Activated naive CD8-positive, alpha-beta T cell treated with anti-CD3 and anti-CD28 coated beads for 36 hours (primary cell): ENCODE measurements around the gene PGLYRP3. TPM values are rescaled to one million over a fixed set of nuclear protein-coding genes. Genes with fewer than 3 reads are reported as not detected.
A peak's percentile ranks its signal among the peaks of the same experiment; 100 is the strongest.

Source experiments
- DNase-seq: peaks from one replicate; pipeline ENCODE4 v3.0.0; 2021
- H3K27ac Mint-ChIP-seq: one replicate; pipeline ENCODE4 v1.8.0; 2022; ENCODE audit warnings: mild to moderate bottlenecking, moderate library complexity, mixed read lengths
- H3K27me3 Mint-ChIP-seq: one replicate; pipeline ENCODE4 v1.8.0; 2022; ENCODE audit warnings: mild to moderate bottlenecking, mixed read lengths
- H3K36me3 Mint-ChIP-seq: one replicate; pipeline ENCODE4 v1.8.0; 2021; ENCODE audit warnings: mild to moderate bottlenecking, mixed read lengths
- H3K4me1 Mint-ChIP-seq: one replicate; pipeline ENCODE4 v1.8.0; 2021; ENCODE audit warnings: mixed read lengths
- H3K4me3 Mint-ChIP-seq: one replicate; pipeline ENCODE4 v1.8.0; 2022; ENCODE audit warnings: mild to moderate bottlenecking, moderate library complexity, mixed read lengths
- H3K9me3 Mint-ChIP-seq: one replicate; pipeline ENCODE4 v1.8.0; 2022; ENCODE audit warnings: mixed read lengths
- total RNA-seq, 2 experiments: library from RNA; stranded (reverse); gene quantifications; one replicate each; pipeline ENCODE4 v1.2.3, GENCODE V29; 2021

The PGLYRP3 gene
- total RNA-seq, 2 experiments from 2014 or later: not detected

DNA sequence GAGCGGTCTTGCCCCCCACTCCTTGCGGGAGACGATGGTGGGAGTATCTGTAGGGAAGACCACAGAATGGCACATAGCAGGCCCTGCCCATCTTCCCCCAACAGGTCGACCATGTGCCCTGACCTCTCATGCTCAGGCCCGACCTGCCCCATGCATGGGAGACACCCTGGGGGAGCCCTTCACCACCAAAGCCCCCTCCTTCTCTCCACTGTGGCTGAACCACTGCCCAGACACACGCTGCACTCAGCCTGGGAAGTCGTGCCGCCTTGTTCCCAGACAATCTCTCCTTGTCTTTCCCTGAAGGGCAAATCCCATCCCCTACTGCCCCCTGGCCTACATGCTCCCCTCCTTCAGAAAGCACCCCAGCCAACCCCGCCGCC is 5.5 kb downstream of the PGLYRP3 start:
- Mint-ChIP-seq H3K36me3 (no peaks in the 10 kb centered on the region), H3K4me3 (no peak overlapping the region), H3K27me3 (no peaks in the 10 kb centered on the region), H3K27ac (no peak overlapping the region), H3K4me1 (no peaks in the 10 kb centered on the region), H3K9me3 (no peaks in the 10 kb centered on the region)
- no peak for DNase-seq

DNA sequence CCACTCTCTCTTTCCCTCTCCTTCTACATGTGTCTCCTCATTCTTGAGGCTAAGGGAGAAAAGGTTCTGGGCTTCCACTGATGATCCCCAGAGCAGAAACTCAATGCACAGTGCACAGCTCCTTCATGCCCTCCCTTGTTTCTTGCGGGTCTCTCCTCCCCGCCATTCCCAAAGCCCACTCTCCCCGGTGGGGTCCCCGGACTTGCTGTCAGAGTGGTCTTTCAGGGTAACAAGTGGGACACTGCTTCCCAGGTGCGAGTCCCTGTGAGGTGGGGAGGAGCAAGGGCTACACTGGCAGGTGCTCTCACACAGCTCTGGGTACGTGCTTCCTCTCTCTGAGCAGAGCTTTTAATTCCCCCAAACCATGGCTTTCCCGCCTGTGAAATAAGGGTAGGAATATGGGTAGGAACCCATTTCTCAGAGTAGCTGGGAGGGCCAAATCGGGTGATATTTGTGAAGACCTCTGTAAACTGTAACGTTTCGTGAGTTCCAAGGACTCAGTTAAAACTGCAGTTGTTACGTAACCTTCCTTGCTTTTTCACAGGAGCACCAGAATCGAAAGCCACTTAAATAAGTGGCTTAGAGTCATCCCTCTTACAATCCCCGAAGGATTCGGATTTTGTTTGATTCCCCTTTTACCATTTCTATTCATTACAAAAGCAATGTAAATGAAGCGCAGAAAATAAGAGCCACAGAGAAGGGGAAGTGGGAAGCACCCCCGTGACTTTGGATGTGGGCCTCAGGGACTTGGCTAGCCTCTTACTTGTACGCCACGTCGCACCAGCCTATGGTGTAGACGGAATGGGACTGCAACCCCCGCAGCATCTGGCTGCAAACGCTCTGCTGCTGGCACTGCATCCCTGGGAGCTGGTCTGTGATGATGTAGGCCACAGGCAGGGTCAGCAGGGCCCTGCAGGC is 6.2 kb downstream of the PGLYRP3 start:
- H3K4me1 Mint-ChIP-seq: no peaks in the 10 kb centered on the region
- H3K36me3 Mint-ChIP-seq: no peaks in the 10 kb centered on the region
- no peaks in the 10 kb centered on the region for H3K27me3 Mint-ChIP-seq
- no peak overlapping the region for H3K4me3 Mint-ChIP-seq
- no peaks in the 10 kb centered on the region for H3K9me3 Mint-ChIP-seq
- no peak for DNase-seq
- H3K27ac Mint-ChIP-seq: no peak overlapping the region

DNA sequence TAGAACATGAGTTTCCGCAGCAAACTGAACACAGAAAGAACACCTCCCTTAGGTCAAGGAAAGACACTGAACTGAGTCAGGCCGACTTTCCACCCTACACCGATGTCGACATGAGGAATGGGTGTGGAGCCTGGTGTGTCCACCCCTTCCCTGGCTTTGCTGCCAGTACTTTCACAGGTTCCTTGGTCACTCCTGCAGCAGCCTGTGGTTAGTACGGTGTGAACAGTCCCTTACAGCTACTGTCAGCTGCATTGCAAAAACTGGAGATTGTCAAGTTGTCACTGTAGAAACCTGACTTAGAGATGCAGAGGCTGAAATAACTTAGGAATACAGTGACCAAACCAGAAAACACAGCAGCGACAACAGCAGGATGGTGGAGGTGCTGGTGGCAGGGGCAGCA is 7.1 kb downstream of the PGLYRP3 start:
- H3K36me3 Mint-ChIP-seq: no peaks in the 10 kb centered on the region
- H3K9me3 Mint-ChIP-seq: no peaks in the 10 kb centered on the region
- no peak for DNase-seq
- no peaks in the 10 kb centered on the region for H3K4me1 Mint-ChIP-seq
- no peaks in the 10 kb centered on the region for H3K27me3 Mint-ChIP-seq
- no peak overlapping the region for H3K27ac Mint-ChIP-seq
- no peak overlapping the region for H3K4me3 Mint-ChIP-seq

DNA sequence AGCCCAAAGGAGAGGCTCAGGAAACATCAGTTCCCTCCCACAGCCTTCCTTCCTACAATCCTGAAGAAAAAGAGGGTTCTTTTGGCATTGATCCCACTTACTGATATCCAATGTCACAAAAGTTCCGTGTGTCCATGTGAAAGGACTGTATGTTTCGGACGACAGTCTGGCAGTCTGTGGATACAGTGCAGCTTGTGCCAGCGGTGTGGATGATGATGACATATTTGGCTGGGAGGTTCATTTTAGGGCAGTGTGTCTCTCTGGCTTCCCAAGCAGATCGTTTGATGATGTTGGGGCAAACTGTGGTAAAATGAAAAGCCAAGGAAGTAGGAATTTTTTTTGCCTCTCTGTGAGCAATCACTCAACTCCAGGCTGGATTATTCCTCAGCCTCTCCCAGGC is 10.4 kb downstream of the PGLYRP3 start:
- no peaks in the 10 kb centered on the region for H3K36me3 Mint-ChIP-seq
- H3K4me1 Mint-ChIP-seq: no peaks in the 10 kb centered on the region
- no peaks in the 10 kb centered on the region for H3K27me3 Mint-ChIP-seq
- no peak overlapping the region for H3K4me3 Mint-ChIP-seq
- H3K27ac Mint-ChIP-seq: no peak overlapping the region
- no peaks in the 10 kb centered on the region for H3K9me3 Mint-ChIP-seq
- no peak for DNase-seq

DNA sequence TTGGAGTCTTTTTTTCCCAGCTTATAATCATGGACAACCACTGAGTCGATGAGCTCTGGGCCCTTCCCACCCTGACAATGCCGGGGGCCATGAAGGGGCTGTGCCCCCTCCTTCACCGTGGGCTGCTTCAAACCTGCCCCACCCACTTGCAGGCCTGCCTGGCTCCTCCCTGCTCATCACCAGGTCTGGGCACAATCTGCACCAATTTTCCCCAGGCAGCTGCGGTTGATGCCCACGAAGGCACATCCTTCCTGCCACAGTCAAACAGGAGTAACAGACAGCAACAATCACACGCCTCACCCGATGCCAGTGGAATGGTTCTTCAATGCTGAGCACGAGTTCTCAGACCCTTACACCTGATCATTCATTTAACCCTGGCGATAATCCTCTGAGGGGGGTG is 18.9 kb downstream of the PGLYRP3 start:
- Mint-ChIP-seq H3K27ac (no peak overlapping the region), H3K9me3 (no peaks in the 10 kb centered on the region), H3K4me3 (no peak overlapping the region), H3K27me3 (peaks cover 9% of the 10 kb centered on the region), H3K4me1 (peaks cover 11% of the 10 kb centered on the region), H3K36me3 (no peaks in the 10 kb centered on the region)
- DNase-seq: no peak

DNA sequence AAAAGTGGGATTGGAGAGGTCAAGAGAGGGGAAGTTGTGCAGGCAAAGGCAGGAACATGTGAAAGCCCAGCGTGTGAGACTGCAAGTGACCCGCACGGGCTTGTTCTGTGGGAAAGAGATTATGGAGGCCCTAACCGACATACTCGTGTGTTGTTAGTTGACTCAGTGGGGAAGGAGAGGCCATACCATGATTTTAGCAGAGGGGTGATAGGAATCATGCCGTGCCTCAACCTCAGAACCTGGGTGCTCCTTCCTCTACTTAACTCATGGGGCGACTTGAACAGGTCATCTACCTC is 19.3 kb downstream of the PGLYRP3 start:
- Mint-ChIP-seq H3K27ac (no peak overlapping the region), H3K4me3 (no peak overlapping the region), H3K36me3 (no peaks in the 10 kb centered on the region), H3K27me3 (peaks cover 9% of the 10 kb centered on the region), H3K9me3 (no peaks in the 10 kb centered on the region), H3K4me1 (peaks cover 11% of the 10 kb centered on the region)
- DNase-seq: no peak

DNA sequence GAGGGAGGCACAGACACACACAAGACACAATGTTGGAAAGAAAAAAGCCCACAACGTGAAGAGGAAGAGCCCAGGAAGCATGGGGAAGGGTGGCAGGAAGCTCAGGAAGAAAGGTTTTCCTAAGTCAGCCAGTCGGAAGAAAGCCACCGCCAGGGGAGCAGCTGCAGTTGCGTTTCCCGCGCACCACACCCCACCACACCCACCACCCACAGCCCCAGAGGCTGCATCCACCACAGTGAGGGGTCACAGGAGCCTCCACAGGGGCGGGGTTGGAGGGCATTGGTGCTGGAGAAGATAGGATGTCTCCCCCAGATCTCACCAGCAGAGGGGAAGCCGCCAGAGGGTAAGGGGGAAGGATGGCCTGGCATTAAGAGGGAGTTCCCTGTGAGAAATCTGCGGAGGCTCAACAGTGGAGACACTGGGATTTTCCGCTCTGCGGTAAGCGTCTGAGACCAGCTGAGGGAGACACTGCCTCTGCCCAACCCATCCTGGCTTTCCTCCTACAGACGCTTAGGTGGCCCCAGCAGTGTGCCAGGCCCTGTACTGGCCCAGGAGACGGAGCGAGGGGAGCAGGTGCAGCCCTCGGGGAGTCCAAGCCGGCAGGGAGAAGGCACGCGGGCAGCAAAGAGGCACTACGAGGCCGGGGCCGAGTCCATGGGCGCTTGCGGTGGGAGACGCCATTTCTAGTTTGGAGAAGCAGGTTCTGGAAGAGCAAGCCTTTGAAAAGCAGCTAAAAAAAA is 19.8 kb downstream of the PGLYRP3 start:
- H3K9me3 Mint-ChIP-seq: no peaks in the 10 kb centered on the region
- H3K4me1 Mint-ChIP-seq: peaks cover 11% of the 10 kb centered on the region

DNA sequence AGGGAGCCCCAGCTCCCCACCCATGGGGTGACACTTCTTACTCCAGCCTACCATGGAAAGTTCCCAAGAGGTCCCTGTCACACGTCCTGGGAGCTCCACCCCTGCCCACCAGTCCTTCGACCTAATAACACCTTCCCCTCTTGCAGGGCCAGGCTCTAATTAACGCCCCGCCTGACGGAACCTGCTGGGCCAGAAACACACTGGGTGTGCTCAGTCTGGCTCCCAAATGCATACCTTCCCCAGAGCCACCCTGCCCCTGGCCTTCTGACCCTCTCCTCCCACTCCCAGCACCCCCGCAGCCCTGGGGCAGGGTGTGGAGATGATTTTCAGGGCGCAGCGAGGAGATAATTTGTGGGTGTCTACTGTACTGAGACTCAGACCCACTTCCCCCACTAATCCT is 20.6 kb downstream of the PGLYRP3 start:
- no peak overlapping the region for H3K27ac Mint-ChIP-seq
- H3K4me3 Mint-ChIP-seq: no peak overlapping the region
- no peak for DNase-seq
- no peaks in the 10 kb centered on the region for H3K36me3 Mint-ChIP-seq
- peaks cover 9% of the 10 kb centered on the region for H3K27me3 Mint-ChIP-seq
- peaks cover 11% of the 10 kb centered on the region for H3K4me1 Mint-ChIP-seq
- no peaks in the 10 kb centered on the region for H3K9me3 Mint-ChIP-seq

More for the DNA sequence above, 19.8 kb downstream of the PGLYRP3 start:
- no peak overlapping the region for H3K27ac Mint-ChIP-seq
- DNase-seq: no peak
- no peak overlapping the region for H3K4me3 Mint-ChIP-seq
- no peaks in the 10 kb centered on the region for H3K36me3 Mint-ChIP-seq
- peaks cover 9% of the 10 kb centered on the region for H3K27me3 Mint-ChIP-seq

DNA sequence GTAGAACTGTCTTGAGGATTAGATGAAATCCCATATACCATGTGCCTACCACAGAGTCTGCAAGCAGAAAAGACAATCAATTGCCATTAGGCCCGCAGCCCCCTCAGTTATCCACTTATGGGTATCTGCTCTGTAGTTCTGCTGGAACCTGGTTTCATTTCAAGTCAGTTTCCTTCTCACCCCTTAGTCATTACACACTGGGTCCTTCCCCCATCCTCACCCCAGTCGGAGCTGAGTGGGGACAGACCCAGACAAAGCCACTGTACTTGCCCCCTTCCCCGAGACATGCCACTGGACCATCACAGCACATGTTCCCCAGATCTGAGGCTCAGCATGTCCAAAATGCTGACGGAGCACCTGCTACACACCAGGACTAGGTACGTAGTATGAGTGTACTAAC is 21.2 kb downstream of the PGLYRP3 start:
- H3K27me3 Mint-ChIP-seq: peaks cover 9% of the 10 kb centered on the region
- DNase-seq: no peak
- H3K27ac Mint-ChIP-seq: no peak overlapping the region

DNA sequence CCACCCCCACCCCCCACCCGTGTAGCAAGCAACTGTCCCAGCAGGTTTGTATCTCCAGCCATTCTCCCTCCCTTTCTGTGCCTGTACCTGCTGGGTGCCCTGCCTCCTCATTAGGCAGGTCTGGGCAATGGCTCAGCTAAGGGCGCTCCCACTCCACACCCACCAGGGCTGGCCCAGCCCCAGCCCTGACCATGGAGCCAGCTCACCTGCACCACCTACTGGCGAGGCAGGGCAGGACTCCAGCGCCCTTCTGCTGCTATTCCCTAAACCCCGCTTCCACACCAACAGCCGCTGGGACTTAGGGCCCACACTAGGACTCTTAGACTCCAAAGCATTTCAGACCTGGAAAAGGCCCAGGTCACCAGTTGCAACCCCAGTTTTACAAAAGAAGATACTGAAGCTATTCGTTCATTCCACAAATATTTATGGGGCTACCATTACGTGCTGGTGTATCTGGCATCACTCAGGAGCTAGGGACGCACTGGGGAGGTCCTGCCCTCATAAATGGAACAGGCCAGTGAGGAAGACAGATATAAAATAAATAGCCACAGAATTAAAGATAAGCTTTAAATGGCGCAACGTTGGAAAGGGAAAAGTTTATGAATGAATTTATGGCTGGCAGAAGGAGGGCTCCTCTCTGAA is 24.0 kb downstream of the PGLYRP3 start:
- Mint-ChIP-seq H3K4me3 (no peak overlapping the region), H3K27me3 (peaks cover 14% of the 10 kb centered on the region), H3K4me1 (peaks cover 6% of the 10 kb centered on the region), H3K9me3 (no peaks in the 10 kb centered on the region), H3K27ac (no peak overlapping the region), H3K36me3 (no peaks in the 10 kb centered on the region)
- peak; percentile 34 for DNase-seq

More for the DNA sequence above, 21.2 kb downstream of the PGLYRP3 start:
- Mint-ChIP-seq H3K4me3 (no peak overlapping the region), H3K36me3 (no peaks in the 10 kb centered on the region), H3K4me1 (peaks cover 11% of the 10 kb centered on the region), H3K9me3 (no peaks in the 10 kb centered on the region)

DNA sequence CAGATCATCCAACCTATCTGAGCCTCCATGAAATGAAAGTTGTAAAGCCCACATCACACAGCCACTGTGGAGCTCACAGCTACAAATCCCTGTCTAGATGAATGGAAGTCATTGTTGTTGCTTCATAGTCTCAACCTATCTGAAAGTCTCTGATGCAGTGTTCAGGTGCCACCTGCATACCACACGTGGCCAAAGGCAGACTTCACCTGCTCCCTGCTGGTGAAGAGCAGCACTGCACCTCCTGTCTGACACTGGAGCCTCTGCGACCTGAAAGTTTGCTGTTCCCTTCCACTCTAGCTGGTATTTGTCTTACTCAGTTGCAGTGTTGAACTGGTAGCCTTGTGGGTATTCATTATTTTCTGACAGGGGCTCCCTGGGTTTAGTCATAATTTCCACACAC is 34.9 kb downstream of the PGLYRP3 start:
- DNase-seq: peak; percentile 41
- H3K36me3 Mint-ChIP-seq: no peaks in the 10 kb centered on the region
- H3K9me3 Mint-ChIP-seq: no peaks in the 10 kb centered on the region
- no peak overlapping the region for H3K27ac Mint-ChIP-seq
- no peak overlapping the region for H3K4me3 Mint-ChIP-seq
- H3K27me3 Mint-ChIP-seq: peaks cover 33% of the 10 kb centered on the region
- no peaks in the 10 kb centered on the region for H3K4me1 Mint-ChIP-seq

DNA sequence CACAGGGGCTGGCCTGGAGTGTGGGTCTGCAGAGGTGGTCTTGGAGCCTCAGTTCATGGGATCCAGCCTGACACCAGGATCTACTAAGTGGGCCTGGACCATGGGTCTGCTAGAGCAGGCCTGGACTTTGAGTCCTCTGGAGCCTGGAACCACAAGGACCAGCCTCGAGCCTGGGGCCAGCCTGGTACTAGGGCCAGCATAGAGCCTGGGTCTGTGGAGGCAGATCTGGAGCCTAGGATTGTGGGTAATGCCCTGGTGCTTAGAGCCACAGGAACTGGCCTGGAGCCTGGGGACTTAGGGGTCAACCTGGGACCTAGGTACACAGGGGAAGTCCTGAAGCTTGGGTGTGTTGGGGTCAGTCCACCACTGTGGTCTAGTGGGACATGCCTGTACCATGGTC is 40.6 kb downstream of the PGLYRP3 start:
- DNase-seq: no peak
- no peak overlapping the region for H3K4me3 Mint-ChIP-seq
- H3K4me1 Mint-ChIP-seq: no peaks in the 10 kb centered on the region
- H3K9me3 Mint-ChIP-seq: no peaks in the 10 kb centered on the region
- no peak overlapping the region for H3K27ac Mint-ChIP-seq
- no peaks in the 10 kb centered on the region for H3K36me3 Mint-ChIP-seq
- peaks cover 54% of the 10 kb centered on the region for H3K27me3 Mint-ChIP-seq

DNA sequence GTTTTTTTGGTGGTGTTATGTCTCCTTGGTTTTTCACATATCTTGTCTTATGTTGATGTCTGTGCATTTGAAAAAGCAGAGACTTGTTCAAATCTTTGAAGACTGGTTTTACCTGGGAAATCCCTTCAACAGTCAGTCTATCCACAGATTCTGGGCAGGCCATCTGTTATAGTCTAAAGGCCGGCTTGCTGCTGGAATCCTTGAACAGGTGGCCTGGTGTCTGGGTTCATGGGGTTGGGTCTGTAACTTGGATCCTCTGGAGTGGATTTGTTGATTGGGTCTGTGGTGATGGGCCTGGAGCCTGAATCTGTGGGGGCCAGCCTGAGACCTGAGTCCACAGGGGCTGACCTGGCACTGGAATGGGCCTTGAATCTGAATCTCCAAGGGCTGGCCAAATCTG is 41.0 kb downstream of the PGLYRP3 start:
- Mint-ChIP-seq H3K36me3 (no peaks in the 10 kb centered on the region), H3K27ac (no peak overlapping the region), H3K4me1 (no peaks in the 10 kb centered on the region), H3K9me3 (no peaks in the 10 kb centered on the region), H3K4me3 (no peak overlapping the region), H3K27me3 (peaks cover 56% of the 10 kb centered on the region)
- DNase-seq: no peak

DNA sequence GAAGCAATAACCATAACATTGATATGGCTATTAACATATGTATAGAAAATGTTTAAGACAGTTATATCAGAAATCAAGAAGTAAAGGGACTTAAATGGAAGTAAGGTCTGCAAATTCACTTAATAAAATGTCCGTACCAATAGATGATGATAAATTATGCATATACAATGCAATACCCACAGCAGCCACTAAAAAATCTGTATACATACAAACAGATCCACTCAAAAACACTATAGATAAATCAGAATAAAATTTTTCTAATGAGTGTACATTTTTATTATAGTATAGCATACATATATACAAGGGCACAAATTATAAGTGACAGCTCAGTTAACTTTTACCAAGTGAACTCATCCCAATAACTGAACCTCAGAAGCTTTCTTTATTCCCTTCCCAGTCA is 47.3 kb downstream of the PGLYRP3 start:
- peaks cover 22% of the 10 kb centered on the region for H3K4me1 Mint-ChIP-seq

DNA sequence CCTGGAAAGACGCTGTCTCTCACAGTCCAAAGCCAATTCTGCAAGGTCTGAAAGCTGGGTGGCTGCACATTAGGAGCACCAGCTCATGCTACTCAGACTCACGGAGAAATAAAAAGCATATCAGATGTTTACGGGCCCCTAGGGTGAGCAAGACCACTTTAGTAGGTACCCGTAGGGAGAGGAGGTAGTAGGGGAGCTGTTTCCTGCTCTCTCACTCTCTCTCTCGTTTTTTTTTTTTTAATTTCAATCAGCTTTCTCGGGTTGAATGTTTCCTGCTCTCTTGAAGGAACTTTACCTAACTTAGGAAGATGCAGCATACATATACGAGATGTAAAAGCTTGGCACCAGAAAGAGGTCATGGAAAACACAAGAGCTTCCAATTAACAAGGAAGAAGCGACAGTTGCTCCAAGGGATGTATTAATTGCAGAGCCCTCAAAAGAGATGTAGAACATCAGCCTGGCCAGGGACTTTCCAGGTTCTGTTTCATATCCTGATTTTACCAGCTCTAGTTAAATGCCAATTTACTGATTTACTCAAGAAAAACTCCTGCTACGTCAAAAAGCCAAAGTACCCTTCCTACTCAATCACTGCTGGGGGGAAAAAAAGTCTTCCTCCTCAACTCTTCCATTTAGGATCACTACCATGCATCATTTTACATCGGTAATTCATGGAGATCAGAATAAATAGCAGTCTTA is 50.1 kb downstream of the PGLYRP3 start:
- no peaks in the 10 kb centered on the region for H3K36me3 Mint-ChIP-seq
- no peak overlapping the region for H3K27ac Mint-ChIP-seq
- H3K9me3 Mint-ChIP-seq: no peaks in the 10 kb centered on the region
- H3K27me3 Mint-ChIP-seq: peaks cover 66% of the 10 kb centered on the region
- H3K4me1 Mint-ChIP-seq: peaks cover 25% of the 10 kb centered on the region
- DNase-seq: no peak
- H3K4me3 Mint-ChIP-seq: peak overlapping the region; percentile 57

More for the DNA sequence above, 47.3 kb downstream of the PGLYRP3 start:
- Mint-ChIP-seq H3K36me3 (no peaks in the 10 kb centered on the region), H3K9me3 (no peaks in the 10 kb centered on the region), H3K27me3 (peaks cover 80% of the 10 kb centered on the region), H3K27ac (no peak overlapping the region), H3K4me3 (no peak overlapping the region)
- DNase-seq: no peak
